Muscle layer of duodenum (tissue), 2 donors: ENCODE measurements around the gene GOLGA8T.
"Not testable (repeated sequence)": the region's sequence is repeated elsewhere in the genome, so short reads cannot be mapped to it uniquely, and the experiment has no call there.

ENCODE experiments used
- H3K27ac ChIP-seq: one replicate; pipeline ENCODE4 v1.7.0; 2013; ENCODE audit warnings: mild to moderate bottlenecking, low read length
- H3K27me3 ChIP-seq: one replicate; pipeline ENCODE4 v1.7.0; 2013; ENCODE audit warnings: low read depth, mild to moderate bottlenecking, control low read depth, low read length
- H3K36me3 ChIP-seq, 2 donors: one replicate each; pipeline ENCODE4 v1.7.0; 2013; ENCODE audit warnings: low read length in 2 of 2, control low read depth in 1 of 2, mild to moderate bottlenecking in 1 of 2; ENCODE audit not compliant: insufficient read depth in 2 of 2, control insufficient read depth in 1 of 2
- H3K4me1 ChIP-seq, 2 donors: one replicate each; pipeline ENCODE4 v1.7.0; 2013; ENCODE audit warnings: low read length in 2 of 2, mild to moderate bottlenecking in 2 of 2, control low read depth in 1 of 2, moderate library complexity in 1 of 2; ENCODE audit not compliant: insufficient read depth in 2 of 2, control insufficient read depth in 1 of 2
- H3K4me3 ChIP-seq, 2 donors: one replicate each; pipeline ENCODE4 v1.7.0; 2013; ENCODE audit warnings: low read length in 2 of 2, low read depth in 1 of 2, mild to moderate bottlenecking in 1 of 2
- H3K9me3 ChIP-seq, 2 donors: one replicate each; pipeline ENCODE4 v1.7.0; 2013; ENCODE audit warnings: low read length in 2 of 2, control low read depth in 1 of 2, mild to moderate bottlenecking in 1 of 2; ENCODE audit not compliant: control insufficient read depth in 1 of 2
- donor health status: healthy.

The GOLGA8T gene

GRCh38 chr15:30192119-30192745, 57.4 kb downstream of the GOLGA8T start:
- not testable (repeated sequence) for H3K4me1 ChIP-seq, H3K27ac ChIP-seq, H3K4me3 ChIP-seq

GRCh38 chr15:30192892-30193291, 58.0 kb downstream of the GOLGA8T start:
- not testable (repeated sequence) for H3K27me3 ChIP-seq, H3K9me3 ChIP-seq, H3K36me3 ChIP-seq

More at GRCh38 chr15:30192119-30192745, 57.4 kb downstream of the GOLGA8T start:
- H3K9me3 ChIP-seq, H3K36me3 ChIP-seq, H3K27me3 ChIP-seq: not testable (repeated sequence)

More at GRCh38 chr15:30192892-30193291, 58.0 kb downstream of the GOLGA8T start:
- not testable (repeated sequence) for H3K27ac ChIP-seq, H3K4me1 ChIP-seq, H3K4me3 ChIP-seq
